AML-193 (cell line): Measurements from ENCODE around the gene CDKN2B-AS1.
"Not testable (repeated sequence)": the region's sequence is repeated elsewhere in the genome, so short reads cannot be mapped to it uniquely, and the experiment has no call there.

Experiments used
- DNase-seq, 2 experiments: peaks; one replicate each; lab custom pipeline; 2025; lab: John Stamatoyannopoulos, UW

CDKN2B-AS1 gene

GRCh38 chr9:22044583-22044982, 50.0 kb downstream of the CDKN2B-AS1 start:
- DNase-seq: no peak

DNA sequence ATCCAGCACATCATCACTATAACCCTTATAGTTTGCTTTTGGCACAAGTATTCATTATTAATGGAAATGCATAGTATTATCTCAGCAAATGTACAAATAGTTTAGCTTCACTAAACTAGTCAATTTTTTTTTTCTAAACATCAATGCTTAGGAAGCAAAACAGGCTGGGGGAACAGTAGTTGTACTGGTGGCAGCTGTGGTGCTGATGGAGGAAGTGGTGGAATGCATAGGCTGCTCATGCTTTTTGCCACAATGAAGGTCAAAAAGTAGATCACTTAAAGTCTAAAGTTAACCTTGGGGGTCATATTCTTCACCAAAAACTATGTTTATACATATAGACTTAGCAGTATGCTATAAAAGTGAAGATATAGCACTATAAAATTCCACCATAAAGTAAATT, 50.8 kb downstream of the CDKN2B-AS1 start:
- no peak for DNase-seq

DNA sequence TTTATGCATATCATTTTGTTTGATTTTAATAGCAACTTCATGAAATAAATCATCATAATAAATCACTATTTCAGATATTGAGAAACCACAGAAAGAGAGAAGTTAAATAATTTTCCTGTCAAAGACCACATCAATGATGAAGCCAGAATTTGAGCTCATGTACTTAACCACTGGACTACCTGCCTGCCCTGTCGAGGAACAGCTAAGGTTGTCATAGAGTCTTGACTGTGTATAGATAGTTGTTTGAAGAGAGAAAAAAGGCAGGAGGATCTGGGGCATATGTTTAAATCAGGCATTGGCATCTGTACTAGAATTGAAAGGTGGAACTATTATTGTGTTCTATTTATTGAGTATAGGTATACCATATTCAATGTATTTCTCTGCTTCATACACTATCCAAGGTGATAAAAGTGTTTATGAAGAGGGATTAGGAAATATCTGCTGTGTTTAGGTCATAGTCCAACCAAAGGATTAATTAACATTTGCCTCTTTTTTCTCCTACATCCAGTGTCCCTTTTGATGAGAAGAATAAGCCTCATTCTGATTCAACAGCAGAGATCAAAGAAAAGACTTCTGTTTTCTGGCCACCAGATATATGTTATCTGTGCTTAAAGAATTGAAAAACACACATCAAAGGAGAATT, 51.8 kb downstream of the CDKN2B-AS1 start:
- DNase-seq: no peak

- DNase-seq: peak; percentile 23 to 41
These were observed 53.0 kb downstream of the CDKN2B-AS1 start for GRCh38 chr9:22047596-22047995.

- no peak for DNase-seq
These were observed 54.8 kb downstream of the CDKN2B-AS1 start for GRCh38 chr9:22049411-22049810.

DNA sequence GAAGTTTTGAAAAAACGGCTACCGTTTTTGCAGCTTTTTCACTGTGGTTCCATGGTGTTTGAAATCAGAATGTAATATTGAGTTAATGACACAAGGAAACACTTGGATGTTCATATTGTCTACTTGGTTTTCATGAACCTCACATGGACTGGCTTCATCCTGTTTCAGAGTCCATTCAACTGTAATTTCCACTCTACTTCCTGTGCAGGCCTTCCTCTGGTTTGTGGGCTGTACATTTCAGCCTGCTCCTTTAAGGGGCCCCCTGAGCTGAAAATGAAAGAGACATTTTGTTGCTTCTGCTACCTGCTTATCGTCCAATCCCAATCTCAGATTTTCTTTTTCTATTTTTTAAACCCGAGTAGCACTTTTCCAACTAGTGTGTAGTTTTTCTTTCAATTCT, 56.3 kb downstream of the CDKN2B-AS1 start:
- DNase-seq: peak; percentile 90 to 91

DNA sequence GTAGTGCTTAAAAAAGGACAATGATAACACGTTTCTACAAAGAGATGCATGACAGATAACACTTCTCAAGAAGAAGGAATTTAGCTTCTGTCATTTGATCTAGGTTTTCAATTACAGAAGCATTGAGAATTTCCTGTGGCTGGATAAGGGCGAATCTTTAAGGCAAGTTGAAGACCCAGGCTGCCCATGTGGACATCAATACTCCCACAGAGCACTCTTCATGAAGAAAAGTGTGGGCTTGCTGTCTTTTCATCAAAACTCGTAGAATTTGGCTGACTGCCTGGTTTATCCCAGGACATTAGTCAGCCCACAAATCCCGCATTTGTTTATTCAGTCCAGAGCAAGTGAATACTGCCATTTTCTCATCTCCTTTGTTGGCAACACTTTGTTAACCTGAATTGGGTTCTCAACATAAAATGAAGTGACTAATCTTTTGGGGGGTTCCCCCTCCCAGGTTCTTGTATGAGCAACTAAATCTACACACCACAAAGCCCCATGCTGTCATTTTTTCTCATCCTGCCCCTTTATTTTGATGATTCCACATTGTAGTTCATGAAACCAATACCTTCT, 57.9 kb downstream of the CDKN2B-AS1 start:
- DNase-seq: no peak

DNA sequence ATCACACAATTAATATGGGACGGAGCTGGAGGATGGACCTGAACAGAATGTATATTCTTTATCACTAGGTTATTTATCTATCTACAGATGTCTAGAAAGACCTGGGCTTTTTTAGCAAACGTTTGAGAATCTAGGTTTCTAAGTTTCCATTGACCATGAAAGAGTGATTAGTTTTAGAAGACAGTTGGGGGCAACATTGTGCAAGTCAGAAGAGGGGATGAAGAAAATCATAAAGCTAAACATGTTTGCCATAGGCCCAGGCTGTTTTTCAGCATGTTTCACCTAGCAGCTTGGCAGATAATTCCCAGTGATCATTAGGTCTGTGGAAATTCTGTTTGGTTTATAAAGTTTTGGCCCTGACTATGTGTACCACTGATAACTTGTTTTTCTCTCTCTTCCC, 58.6 kb downstream of the CDKN2B-AS1 start:
- no peak for DNase-seq

DNA sequence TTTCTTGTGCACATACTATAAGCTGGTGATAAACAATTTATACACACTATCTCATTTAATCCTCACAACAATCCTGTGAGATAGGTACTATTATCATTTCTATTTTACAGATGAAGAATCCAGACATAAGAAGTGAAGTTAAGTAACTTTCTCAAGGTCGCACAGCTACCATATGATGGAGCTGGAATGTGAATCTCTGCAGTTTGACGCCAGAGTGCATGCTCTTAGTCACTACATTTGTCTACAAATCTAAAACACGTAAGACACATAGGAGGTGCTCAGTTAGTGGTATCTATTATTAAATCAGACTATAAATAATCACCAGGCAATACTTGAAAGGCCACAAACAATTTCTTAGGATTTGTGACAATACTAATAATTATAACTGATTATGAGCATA, 59.5 kb downstream of the CDKN2B-AS1 start:
- DNase-seq: no peak

DNA sequence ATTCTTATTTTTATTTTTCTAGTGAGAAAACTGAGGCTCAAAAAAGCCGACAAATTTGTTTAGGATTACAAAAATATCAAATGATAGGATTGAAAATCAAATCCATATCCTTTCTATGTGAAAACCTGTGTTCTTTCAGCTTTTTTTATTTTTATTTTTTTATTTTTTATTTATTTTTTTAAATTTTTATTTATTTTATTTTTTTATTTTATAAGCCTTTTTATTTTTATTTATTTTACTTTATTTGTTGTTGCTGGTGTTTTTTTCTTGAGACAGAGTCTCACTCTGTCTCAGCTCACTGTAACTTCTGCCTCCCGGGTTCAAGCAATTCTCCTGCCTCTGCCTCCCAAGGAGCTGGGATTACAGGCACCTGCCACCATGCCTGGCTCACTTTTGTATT, 59.9 kb downstream of the CDKN2B-AS1 start:
- DNase-seq: no peak

GRCh38 chr9:22055090-22055489, 60.5 kb downstream of the CDKN2B-AS1 start:
- no peak for DNase-seq

GRCh38 chr9:22056402-22056801, 61.8 kb downstream of the CDKN2B-AS1 start:
- no peak for DNase-seq

- DNase-seq: not testable (repeated sequence)
These were observed 63.4 kb downstream of the CDKN2B-AS1 start for GRCh38 chr9:22057972-22058371.

GRCh38 chr9:22060831-22061383, 66.3 kb downstream of the CDKN2B-AS1 start:
- DNase-seq: no peak

DNA sequence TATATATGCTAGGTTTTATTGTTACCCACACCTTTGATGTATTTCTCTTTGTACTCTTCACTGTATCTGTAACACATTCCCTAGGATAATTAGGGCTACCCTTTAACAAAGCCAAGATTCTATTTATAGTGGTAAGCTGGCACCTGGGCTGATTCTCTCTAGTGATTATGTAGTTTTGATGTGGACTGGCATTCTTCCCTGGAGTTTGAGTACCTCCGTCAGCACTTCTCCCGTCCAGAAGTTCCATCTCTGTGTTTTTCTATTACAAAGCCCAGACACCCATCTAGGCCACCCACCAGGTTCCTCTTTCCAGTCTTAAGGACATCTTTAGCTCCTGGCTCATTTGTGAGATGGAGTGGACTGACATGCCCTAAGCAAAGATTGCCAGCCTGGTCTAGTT, 70.4 kb downstream of the CDKN2B-AS1 start:
- no peak for DNase-seq

DNA sequence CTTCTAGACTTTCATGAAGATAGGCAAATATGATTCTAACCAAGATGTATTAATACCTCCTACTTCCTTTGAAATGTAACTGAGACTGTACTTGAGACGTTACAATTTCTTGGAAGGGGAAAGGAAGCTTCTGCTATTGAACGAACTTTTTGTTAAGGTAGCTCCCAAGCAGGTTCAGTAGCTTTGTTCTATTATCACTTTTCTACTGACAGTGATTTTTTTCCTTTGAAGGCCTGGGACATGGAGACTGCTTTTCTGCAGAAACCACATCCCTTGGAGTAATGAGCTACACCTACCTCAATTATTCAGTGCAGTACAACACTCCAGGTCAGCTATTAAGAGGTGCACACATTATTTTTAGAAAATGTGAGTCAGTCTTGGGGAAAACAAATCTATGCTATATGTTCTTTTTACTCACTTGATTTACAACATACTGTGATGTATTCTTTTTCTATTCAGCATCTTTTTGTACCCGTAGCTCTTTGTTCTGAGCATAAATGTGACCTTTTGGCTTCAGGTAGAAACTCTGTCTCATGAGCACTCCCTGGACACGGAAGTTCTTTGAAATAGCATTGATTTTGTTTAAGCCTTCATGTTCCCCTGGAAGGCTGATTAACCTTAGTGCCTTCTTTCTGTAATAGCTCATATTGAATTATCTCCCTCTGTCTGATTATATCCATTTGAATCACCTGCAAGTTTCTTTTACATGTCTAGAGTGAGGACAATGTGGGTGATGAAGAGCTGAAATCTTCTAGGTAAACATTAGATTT, 71.0 kb downstream of the CDKN2B-AS1 start:
- no peak for DNase-seq

DNA sequence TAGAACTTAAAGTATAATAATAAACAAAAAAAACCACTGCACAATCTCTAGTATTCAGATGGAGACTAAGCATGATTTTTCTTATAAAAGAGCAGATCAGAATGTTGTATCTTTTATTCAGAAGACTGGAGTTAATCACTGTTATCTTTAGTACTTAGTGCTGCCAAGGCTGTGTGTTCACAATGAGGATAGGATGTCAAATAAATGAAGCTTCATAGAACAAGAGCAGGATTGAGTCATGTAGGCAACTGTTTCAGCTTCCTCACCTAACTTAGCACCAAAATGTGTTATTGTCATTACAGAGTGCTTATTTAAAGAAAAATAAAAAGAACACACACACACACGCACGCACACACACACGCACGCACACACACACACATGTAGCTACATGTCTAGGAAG, 72.6 kb downstream of the CDKN2B-AS1 start:
- DNase-seq: no peak

DNA sequence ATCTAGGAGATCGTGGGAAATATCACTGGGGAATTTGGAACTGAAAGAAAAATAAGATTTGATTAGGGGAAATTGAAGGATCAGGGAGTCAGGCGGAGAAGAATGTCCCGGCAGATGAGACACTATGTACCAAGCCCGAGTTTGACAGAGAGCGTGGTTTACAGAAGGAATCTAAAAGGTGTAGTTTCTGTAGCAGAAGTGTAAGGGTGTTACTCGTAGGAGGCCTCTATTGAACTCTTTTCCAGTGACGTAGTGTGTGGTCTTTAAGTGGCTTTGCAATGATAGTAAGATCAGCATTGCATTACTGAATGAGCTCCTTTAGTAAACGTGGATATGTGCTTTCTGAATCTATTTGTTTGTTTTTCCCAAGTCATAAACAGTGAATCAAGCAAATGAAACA, 73.8 kb downstream of the CDKN2B-AS1 start:
- DNase-seq: no peak

DNA sequence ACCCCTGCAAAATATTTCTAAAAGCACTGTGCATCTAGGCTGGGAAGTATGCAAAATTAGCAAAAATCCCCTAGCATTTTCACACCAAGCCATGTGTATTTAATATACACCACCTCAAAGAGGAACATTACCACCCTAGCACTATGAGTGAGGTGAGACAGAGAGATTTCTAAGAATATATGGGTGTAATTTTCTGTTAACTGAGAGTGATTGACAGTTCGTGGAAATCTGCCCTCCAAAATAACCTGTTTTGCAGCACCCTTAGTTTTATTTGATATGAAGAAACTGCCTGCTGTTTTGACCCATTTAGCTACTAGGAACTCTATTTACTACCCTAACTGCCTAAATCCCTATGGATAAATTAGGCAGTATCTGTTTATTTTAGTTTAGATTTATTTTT, 78.8 kb downstream of the CDKN2B-AS1 start:
- DNase-seq: no peak

DNA sequence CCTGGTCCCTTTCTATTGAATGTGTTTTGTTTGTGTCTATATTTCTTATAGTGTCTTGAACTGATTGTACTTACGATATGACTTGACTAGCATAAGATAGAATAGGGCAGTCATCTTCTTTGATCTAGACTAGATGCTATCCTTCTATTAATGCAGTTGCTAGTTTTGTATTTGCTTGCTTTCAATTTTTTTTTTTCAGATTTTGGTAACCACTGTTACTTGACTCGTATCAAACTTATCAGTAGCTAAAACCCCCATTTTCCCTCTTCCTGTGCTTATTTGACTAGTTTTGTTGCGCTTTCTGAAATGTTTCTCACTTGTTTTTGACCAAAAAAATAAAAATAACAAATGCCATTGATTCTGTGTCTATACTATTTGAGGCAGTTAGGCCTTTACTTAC, 83.5 kb downstream of the CDKN2B-AS1 start:
- DNase-seq: no peak

DNA sequence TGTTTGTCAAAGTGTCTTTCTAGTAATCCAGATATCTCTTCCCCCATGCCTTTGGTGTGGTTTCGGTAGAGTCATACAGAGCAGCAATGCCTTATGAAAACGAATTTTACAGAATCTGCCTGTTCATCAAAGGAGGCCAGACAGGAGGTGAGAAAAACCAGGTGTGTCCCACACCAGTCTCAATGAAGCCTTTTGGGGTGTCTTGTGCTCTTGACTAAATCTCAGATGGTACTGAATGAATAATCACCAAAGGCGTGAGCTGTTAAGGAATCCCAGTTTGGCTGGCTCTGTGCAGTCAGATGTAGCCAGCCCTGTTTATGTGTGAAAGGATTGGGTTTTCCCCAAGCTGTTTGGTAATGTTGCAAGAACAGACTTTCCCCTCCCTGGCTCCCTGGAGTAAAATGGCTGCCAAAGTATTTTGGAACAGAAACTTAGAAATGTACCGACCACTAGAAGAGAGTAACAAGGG, 85.3 kb downstream of the CDKN2B-AS1 start:
- DNase-seq: no peak

GRCh38 chr9:22084336-22085035, 89.9 kb downstream of the CDKN2B-AS1 start:
- DNase-seq: no peak
